T-helper 2 cell treated with Interferon-gamma antibody and Interleukin-4, amounts not matched to agents 5 μg/mL and 100 μg/mL, for 36 hours (primary cell): Measurements from ENCODE around the gene RPRD1A.

Experiments
- DNase-seq: peaks from one replicate; pipeline ENCODE4 v3.0.0; 2021; ENCODE audit warnings: low spot score
- H3K27ac Mint-ChIP-seq: one replicate; pipeline ENCODE4 v1.8.0; 2021; ENCODE audit warnings: mild to moderate bottlenecking, mixed read lengths
- H3K27me3 Mint-ChIP-seq: one replicate; pipeline ENCODE4 v1.8.0; 2021; ENCODE audit warnings: low read depth, mixed read lengths
- H3K36me3 Mint-ChIP-seq: one replicate; pipeline ENCODE4 v1.8.0; 2021; ENCODE audit warnings: low read depth, mixed read lengths
- H3K4me1 Mint-ChIP-seq: one replicate; pipeline ENCODE4 v1.8.0; 2021; ENCODE audit warnings: low read depth, mixed read lengths
- H3K4me3 Mint-ChIP-seq: one replicate; pipeline ENCODE4 v1.8.0; 2022; ENCODE audit warnings: mild to moderate bottlenecking, moderate library complexity, mixed read lengths
- H3K9me3 Mint-ChIP-seq: one replicate; pipeline ENCODE4 v1.8.0; 2021; ENCODE audit warnings: mixed read lengths

The RPRD1A gene

DNA sequence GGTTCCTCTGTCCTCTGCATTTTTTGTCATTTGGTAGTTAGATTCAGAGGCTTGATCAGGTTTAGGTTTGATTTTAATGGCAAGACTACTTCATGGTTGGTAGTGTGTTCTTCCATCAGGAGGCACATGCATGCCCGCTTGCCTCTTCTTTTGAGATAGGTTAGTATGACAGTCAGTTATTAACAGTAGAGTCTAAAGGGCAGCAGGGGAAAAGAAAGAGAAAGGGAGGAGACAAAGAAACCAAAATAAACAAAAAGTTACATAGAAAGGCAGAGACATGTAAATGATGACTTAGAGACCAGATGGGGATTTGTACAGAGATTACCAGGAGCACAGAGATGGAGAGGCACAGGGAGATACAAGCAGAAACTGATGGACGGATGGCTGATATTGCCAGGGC lies 105.0 kb downstream of the RPRD1A start:
- Mint-ChIP-seq H3K9me3 (no peaks in the 10 kb centered on the region), H3K27ac (no peak overlapping the region), H3K4me3 (no peak overlapping the region), H3K36me3 (peaks cover 2% of the 10 kb centered on the region), H3K4me1 (no peaks in the 10 kb centered on the region), H3K27me3 (peaks cover 18% of the 10 kb centered on the region)
- DNase-seq = no peak

DNA sequence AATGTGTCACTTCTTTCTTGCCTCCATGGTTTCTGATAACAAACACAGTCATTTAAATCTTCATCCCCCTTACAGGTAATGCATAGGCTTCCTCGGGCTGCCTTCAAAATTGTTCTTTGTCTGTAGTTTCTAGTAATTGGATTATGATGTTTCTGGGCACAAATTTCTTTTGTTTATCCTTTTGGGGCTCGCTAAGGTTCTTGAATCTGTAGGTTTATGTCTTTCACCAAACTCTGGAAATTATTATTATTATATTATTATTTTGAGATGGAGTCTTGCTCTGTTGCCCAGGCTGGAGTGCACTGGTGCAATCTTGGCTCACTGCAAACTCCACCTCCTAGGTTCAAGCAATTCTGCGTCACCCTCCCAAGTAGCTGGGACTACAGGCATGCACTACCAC lies 111.1 kb downstream of the RPRD1A start:
- Mint-ChIP-seq H3K27ac (no peak overlapping the region), H3K9me3 (no peaks in the 10 kb centered on the region), H3K36me3 (no peaks in the 10 kb centered on the region), H3K4me3 (no peak overlapping the region), H3K4me1 (no peaks in the 10 kb centered on the region), H3K27me3 (peaks cover 23% of the 10 kb centered on the region)
- no peak for DNase-seq

GRCh38 chr18:35953688-35954087 lies 113.7 kb downstream of the RPRD1A start:
- peaks cover 6% of the 10 kb centered on the region for H3K4me1 Mint-ChIP-seq
- H3K4me3 Mint-ChIP-seq = no peak overlapping the region
- no peaks in the 10 kb centered on the region for H3K36me3 Mint-ChIP-seq
- no peaks in the 10 kb centered on the region for H3K9me3 Mint-ChIP-seq
- DNase-seq = no peak
- H3K27me3 Mint-ChIP-seq = peaks cover 26% of the 10 kb centered on the region
- no peak overlapping the region for H3K27ac Mint-ChIP-seq

DNA sequence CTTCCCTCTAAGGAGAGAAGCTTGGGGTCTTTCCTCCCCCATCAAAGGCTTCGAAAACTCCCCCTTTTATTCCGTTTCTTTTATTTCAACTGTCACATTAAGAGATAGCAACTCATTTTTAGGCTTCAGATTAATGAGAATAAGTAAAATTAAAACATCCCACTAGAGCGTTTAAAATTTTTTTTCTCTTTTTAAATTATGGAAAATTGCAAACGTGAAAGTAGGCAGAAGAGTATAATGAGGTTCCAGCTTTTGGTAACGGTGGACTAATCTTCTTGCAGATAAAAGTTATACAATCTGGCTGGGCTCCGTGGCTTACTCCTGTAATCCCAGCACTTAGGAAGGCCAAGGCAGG lies 116.8 kb downstream of the RPRD1A start:
- Mint-ChIP-seq H3K27ac (no peak overlapping the region), H3K4me3 (peak overlapping the region; percentile 80)

DNA sequence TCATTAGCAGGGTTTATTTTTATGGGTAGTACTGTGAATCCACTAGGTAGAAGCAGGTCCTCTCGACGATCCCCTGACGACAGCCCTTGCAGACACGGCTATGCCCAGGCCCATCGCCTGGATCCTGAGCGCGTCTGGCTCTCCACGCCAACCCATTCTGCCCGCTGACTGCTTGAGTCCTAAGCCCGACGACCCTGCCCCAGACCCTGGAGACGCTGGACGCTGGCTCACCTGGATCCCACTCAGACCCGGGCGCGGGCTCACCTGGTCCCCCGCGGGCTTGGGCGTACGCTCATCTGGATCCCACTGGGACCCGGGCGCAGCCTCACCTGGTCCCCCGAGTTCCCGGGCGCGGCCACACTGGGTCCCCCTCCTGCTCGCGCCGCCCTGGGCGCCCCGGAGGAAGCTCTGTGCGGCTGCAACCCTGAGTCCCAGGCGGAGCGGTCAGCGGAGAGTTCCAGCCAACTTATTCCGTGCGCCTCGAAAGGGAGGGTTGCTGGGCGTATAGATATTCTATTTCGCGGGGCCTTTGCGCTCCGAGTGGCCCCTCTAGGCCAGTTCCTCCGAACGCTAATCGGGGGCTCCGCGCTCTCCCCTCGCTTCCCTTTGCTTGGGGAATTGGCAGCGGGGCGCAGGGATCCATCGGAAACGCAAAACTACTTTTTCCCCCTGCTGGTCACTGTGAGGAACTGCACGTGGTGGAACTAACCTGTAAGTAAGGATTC lies 117.3 kb downstream of the RPRD1A start:
- Mint-ChIP-seq H3K9me3 (no peaks in the 10 kb centered on the region), H3K4me3 (peak overlapping the region; percentile 80), H3K27me3 (peaks cover 24% of the 10 kb centered on the region), H3K36me3 (no peaks in the 10 kb centered on the region), H3K27ac (no peak overlapping the region), H3K4me1 (peaks cover 6% of the 10 kb centered on the region)
- DNase-seq = peak; percentile 42

More for the DNA sequence above, 116.8 kb downstream of the RPRD1A start:
- no peak for DNase-seq
- Mint-ChIP-seq H3K4me1 (peaks cover 6% of the 10 kb centered on the region), H3K27me3 (peaks cover 24% of the 10 kb centered on the region), H3K9me3 (no peaks in the 10 kb centered on the region), H3K36me3 (no peaks in the 10 kb centered on the region)

- H3K4me1 Mint-ChIP-seq = peaks cover 6% of the 10 kb centered on the region
- H3K27ac Mint-ChIP-seq = no peak overlapping the region
- no peak overlapping the region for H3K4me3 Mint-ChIP-seq
- no peaks in the 10 kb centered on the region for H3K36me3 Mint-ChIP-seq
- DNase-seq = no peak
- peaks cover 24% of the 10 kb centered on the region for H3K27me3 Mint-ChIP-seq
- H3K9me3 Mint-ChIP-seq = no peaks in the 10 kb centered on the region
Observed at GRCh38 chr18:35949090-35949489, 118.3 kb downstream of the RPRD1A start.

GRCh38 chr18:35948080-35948479 lies 119.3 kb downstream of the RPRD1A start:
- Mint-ChIP-seq H3K27me3 (peaks cover 22% of the 10 kb centered on the region), H3K4me3 (no peak overlapping the region), H3K27ac (no peak overlapping the region), H3K4me1 (peaks cover 6% of the 10 kb centered on the region), H3K9me3 (no peaks in the 10 kb centered on the region), H3K36me3 (no peaks in the 10 kb centered on the region)
- no peak for DNase-seq

- Mint-ChIP-seq H3K9me3 (no peaks in the 10 kb centered on the region), H3K36me3 (no peaks in the 10 kb centered on the region), H3K4me1 (no peaks in the 10 kb centered on the region), H3K27me3 (peaks cover under 1% of the 10 kb centered on the region), H3K27ac (no peak overlapping the region), H3K4me3 (no peak overlapping the region)
- DNase-seq = no peak
Observed at GRCh38 chr18:35942661-35943060, 124.7 kb downstream of the RPRD1A start.

DNA sequence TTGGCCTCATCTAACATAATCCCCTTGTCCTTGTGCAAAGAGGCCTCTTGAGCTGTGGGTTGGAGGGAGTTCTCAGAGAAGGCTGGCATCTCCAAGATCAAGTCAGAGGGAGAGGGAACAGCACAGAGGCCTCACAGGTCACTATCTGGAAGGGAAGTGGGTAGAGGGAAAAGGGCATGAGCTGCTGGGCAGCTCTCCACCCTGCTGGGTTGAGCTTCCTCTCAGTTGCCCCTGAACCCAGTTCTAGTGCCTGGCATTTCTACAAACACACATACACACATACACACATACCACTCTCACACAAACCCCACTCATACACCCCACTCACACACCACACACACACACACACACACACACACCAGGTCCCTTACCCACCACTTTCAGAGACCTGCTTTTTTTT lies 125.2 kb downstream of the RPRD1A start:
- DNase-seq = no peak
- no peak overlapping the region for H3K4me3 Mint-ChIP-seq
- no peaks in the 10 kb centered on the region for H3K27me3 Mint-ChIP-seq
- no peaks in the 10 kb centered on the region for H3K36me3 Mint-ChIP-seq
- H3K4me1 Mint-ChIP-seq = peaks cover under 1% of the 10 kb centered on the region
- H3K27ac Mint-ChIP-seq = no peak overlapping the region
- H3K9me3 Mint-ChIP-seq = no peaks in the 10 kb centered on the region

- Mint-ChIP-seq H3K4me3 (no peak overlapping the region), H3K36me3 (no peaks in the 10 kb centered on the region)
- no peak for DNase-seq
Observed at GRCh38 chr18:35941299-35941698, 126.1 kb downstream of the RPRD1A start.

More at GRCh38 chr18:35941299-35941698, 126.1 kb downstream of the RPRD1A start:
- H3K9me3 Mint-ChIP-seq = no peaks in the 10 kb centered on the region
- H3K27me3 Mint-ChIP-seq = no peaks in the 10 kb centered on the region
- peaks cover 4% of the 10 kb centered on the region for H3K4me1 Mint-ChIP-seq
- no peak overlapping the region for H3K27ac Mint-ChIP-seq
